GM12891 (cell line): ENCODE measurements around the gene SELENOV.

ENCODE experiments used
- PAX5 ChIP-seq: IDR thresholded peaks from 2 replicates; pipeline ENCODE4 v1.6.1; 2011; ENCODE audit warnings: low read length, moderate library complexity, mild to moderate bottlenecking; ENCODE audit not compliant: insufficient read depth, severe bottlenecking
- POLR2A ChIP-seq: IDR thresholded peaks from 2 replicates; pipeline ENCODE4 v1.6.1; 2011; ENCODE audit warnings: low read depth, low read length, control low read depth
- POLR2AphosphoS5 ChIP-seq: IDR thresholded peaks from 2 replicates; pipeline ENCODE4 v1.6.1; 2011; ENCODE audit warnings: low read depth, low read length, control low read depth
- POU2F2 ChIP-seq: IDR thresholded peaks from 2 replicates; pipeline ENCODE4 v1.6.1; 2011; ENCODE audit warnings: low read depth, mild to moderate bottlenecking, control low read depth, low read length, moderate library complexity
- SPI1 ChIP-seq: IDR thresholded peaks from 2 replicates; pipeline ENCODE4 v1.6.1; 2011; ENCODE audit warnings: low read depth, low read length, control low read depth
- TAF1 ChIP-seq: IDR thresholded peaks from 2 replicates; pipeline ENCODE4 v1.6.1; 2011; ENCODE audit warnings: low read depth, low read length, control low read depth

DNA sequence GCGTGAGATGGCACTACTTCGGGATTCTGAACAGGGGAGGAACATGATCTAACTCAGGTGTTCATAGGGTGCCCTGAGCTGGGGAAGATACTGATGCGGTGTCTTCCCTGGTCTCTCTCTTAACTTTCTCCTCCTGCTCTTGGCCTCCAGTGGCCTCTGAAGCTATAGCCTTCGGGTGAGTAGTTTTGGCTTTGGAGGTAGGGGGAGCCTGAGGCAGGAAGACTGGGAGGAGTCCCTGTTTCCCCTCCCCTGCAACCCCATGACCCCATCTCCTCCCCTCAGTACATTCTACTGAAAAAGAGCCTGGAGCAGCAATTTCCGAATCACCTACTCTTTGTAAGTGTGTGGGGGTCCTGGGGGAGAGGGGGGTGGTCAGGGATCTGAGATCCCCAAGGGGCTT lies 3.5 kb downstream of the SELENOV start:
- no peak for TF ChIP-seq TAF1
- TF ChIP-seq POLR2A = no peak
- no peak for TF ChIP-seq POLR2AphosphoS5
- no peak for TF ChIP-seq SPI1
- TF ChIP-seq POU2F2 = no peak
- no peak for TF ChIP-seq PAX5
